LNCAP (cell line): ENCODE results near the gene RASAL2.

Source experiments
- CTCF ChIP-seq: fragments of 450-650 bp; IDR thresholded peaks from 2 replicates; pipeline ENCODE4 v1.5.1; 2017; ENCODE audit warnings: mild to moderate bottlenecking

RASAL2 gene

GRCh38 chr1:178490136-178490535 is 396.2 kb downstream of the RASAL2 start:
- no peak for TF ChIP-seq CTCF

- TF ChIP-seq CTCF, result no peak
Observed at GRCh38 chr1:178490967-178491366, 397.1 kb downstream of the RASAL2 start.

- TF ChIP-seq CTCF, result no peak
Observed at GRCh38 chr1:178491721-178492120, 397.8 kb downstream of the RASAL2 start.

- TF ChIP-seq CTCF, result no peak
Observed at GRCh38 chr1:178492341-178492740, 398.4 kb downstream of the RASAL2 start.

GRCh38 chr1:178493301-178493741 is 399.4 kb downstream of the RASAL2 start:
- no peak for TF ChIP-seq CTCF

GRCh38 chr1:178494569-178494971 is 400.7 kb downstream of the RASAL2 start:
- TF ChIP-seq CTCF, result no peak

GRCh38 chr1:178495158-178495557 is 401.3 kb downstream of the RASAL2 start:
- no peak for TF ChIP-seq CTCF

GRCh38 chr1:178495741-178496409 is 402.0 kb downstream of the RASAL2 start:
- no peak for TF ChIP-seq CTCF
